Measurements from ENCODE around the gene ITGA11. TPM values are rescaled to one million over a fixed set of nuclear protein-coding genes. Genes with fewer than 3 reads are reported as not detected.

ITGA11 gene
- total RNA-seq, 4 donors from 2014 or later: 2.5 to 8.4 (median 5.6) TPM

GRCh38 chr15:68424754-68425390 is 7.1 kb downstream of the ITGA11 start:
- TF ChIP-seq, protein P1, sequence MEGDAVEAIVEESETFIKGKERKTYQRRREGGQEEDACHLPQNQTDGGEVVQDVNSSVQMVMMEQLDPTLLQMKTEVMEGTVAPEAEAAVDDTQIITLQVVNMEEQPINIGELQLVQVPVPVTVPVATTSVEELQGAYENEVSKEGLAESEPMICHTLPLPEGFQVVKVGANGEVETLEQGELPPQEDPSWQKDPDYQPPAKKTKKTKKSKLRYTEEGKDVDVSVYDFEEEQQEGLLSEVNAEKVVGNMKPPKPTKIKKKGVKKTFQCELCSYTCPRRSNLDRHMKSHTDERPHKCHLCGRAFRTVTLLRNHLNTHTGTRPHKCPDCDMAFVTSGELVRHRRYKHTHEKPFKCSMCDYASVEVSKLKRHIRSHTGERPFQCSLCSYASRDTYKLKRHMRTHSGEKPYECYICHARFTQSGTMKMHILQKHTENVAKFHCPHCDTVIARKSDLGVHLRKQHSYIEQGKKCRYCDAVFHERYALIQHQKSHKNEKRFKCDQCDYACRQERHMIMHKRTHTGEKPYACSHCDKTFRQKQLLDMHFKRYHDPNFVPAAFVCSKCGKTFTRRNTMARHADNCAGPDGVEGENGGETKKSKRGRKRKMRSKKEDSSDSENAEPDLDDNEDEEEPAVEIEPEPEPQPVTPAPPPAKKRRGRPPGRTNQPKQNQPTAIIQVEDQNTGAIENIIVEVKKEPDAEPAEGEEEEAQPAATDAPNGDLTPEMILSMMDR (IDR thresholded peaks at IDR 0.05; ENCODE audit: low read depth): no peak

DNA sequence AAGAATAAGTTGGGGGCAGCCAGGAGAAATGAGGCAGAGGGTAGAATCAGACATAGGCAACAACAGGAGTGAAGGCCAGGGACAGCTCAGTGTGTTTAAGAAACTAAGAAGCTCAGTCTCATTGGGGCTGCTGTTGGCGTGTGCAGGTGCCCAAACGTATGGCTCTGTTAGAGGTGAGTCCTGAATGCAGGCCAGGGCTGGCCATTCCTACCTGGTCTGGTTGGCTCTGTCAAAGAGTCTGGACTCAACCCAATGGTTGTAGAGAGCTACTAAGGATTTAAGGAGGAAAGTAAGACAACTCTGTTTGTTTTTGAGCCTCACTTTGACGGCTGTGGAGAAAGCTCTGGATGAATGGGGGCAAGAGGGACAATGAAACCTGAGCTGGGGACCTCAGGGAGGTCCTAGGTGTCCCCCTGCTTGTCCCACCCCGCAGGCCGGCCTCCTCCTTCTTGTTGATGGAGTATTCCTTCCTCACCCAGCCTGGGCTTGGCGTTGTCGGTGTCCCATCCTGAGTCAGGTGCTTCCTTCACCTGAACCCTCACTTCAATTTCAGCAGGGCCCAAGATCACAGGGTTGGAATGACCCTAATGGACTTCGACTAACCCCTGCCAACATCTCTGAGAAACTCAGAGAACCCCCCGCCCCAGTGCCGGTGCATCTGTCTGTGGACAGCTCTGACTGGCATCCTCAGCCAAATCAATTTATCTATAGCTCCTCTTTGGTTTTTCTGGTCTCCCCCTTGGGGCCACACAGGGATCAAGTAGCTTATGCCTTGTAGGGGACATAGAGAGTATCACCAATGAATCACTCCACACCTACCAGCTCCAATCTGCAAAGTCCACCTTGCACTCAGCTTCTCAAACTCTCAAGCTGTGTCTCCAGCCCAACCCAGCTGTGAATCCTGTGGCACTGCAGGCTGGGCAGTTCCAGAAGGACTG is 8.3 kb downstream of the ITGA11 start:
- TF ChIP-seq, protein P1 (IDR thresholded peaks at IDR 0.05; ENCODE audit: low read depth): no peak

GRCh38 chr15:68421798-68422402 is 10.1 kb downstream of the ITGA11 start:
- TF ChIP-seq, protein P1 (IDR thresholded peaks at IDR 0.05; ENCODE audit: low read depth): no peak

GRCh38 chr15:68421115-68421551 is 10.8 kb downstream of the ITGA11 start:
- TF ChIP-seq, protein P1 (IDR thresholded peaks at IDR 0.05; ENCODE audit: low read depth): no peak

GRCh38 chr15:68420186-68420684 is 11.7 kb downstream of the ITGA11 start:
- TF ChIP-seq, protein P1 (IDR thresholded peaks at IDR 0.05; ENCODE audit: low read depth): no peak

DNA sequence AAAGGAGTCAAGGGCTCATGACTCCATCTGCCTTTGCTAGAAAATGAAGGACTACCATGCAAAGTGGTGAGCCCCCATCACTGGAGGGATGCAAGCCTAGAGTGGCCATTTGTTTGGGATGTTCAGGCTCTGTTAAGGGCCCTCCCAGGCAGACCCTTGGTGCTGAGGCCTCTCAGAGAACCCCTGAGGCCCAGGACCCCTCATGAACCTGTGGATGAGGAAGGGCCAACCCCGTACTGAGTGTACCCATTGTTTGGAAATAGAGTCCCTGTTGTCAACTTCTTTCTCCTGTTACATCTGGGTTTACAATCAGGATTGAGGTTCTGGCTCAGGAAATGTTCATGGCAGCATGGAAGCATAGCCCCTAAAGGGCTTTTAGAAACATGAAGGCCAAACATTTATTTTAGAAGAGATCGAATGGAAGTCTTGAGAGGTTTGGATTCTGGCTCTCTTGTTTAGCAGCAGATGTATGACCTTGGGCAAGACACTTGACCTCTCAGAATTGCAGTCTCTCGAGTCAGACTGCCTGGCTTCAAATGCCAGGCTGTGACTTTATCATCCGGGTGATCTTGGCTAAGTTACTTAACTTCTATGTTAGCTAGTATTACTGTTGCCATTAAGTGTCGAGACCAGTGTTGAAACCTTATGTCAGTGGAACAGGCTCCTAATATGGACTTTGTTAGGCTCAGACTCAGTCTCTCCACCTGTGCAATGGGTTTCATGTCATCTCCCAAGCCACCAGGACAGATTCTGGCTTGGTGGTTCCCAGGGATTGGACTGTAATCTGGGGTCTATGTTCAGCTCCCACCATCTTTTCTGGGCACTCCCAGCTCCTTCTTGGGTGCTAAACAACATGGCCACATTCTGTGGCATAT is 12.4 kb downstream of the ITGA11 start:
- TF ChIP-seq, protein P1 (IDR thresholded peaks at IDR 0.05; ENCODE audit: low read depth): no peak
